T-helper 2 cell treated with Interferon-gamma antibody and Interleukin-4, amounts not matched to agents 5 μg/mL and 100 μg/mL, for 36 hours (primary cell): ENCODE data around the gene RAD51B.

Experiments used
- DNase-seq: peaks from one replicate; pipeline ENCODE4 v3.0.0; 2021; ENCODE audit warnings: low spot score
- H3K27ac Mint-ChIP-seq: one replicate; pipeline ENCODE4 v1.8.0; 2021; ENCODE audit warnings: mild to moderate bottlenecking, mixed read lengths
- H3K27me3 Mint-ChIP-seq: one replicate; pipeline ENCODE4 v1.8.0; 2021; ENCODE audit warnings: low read depth, mixed read lengths
- H3K36me3 Mint-ChIP-seq: one replicate; pipeline ENCODE4 v1.8.0; 2021; ENCODE audit warnings: low read depth, mixed read lengths
- H3K4me1 Mint-ChIP-seq: one replicate; pipeline ENCODE4 v1.8.0; 2021; ENCODE audit warnings: low read depth, mixed read lengths
- H3K4me3 Mint-ChIP-seq: one replicate; pipeline ENCODE4 v1.8.0; 2022; ENCODE audit warnings: mild to moderate bottlenecking, moderate library complexity, mixed read lengths
- H3K9me3 Mint-ChIP-seq: one replicate; pipeline ENCODE4 v1.8.0; 2021; ENCODE audit warnings: mixed read lengths

RAD51B gene

GRCh38 chr14:68124979-68125731, 305.6 kb downstream of the RAD51B start:
- Mint-ChIP-seq H3K27ac (no peak overlapping the region), H3K36me3 (no peaks in the 10 kb centered on the region), H3K27me3 (no peaks in the 10 kb centered on the region), H3K9me3 (peaks cover 18% of the 10 kb centered on the region), H3K4me3 (no peak overlapping the region), H3K4me1 (no peaks in the 10 kb centered on the region)
- DNase-seq: no peak

- no peak overlapping the region for H3K4me3 Mint-ChIP-seq
- no peaks in the 10 kb centered on the region for H3K27me3 Mint-ChIP-seq
- no peak overlapping the region for H3K27ac Mint-ChIP-seq
- DNase-seq: no peak
- H3K36me3 Mint-ChIP-seq: no peaks in the 10 kb centered on the region
- peaks cover 6% of the 10 kb centered on the region for H3K9me3 Mint-ChIP-seq
- no peaks in the 10 kb centered on the region for H3K4me1 Mint-ChIP-seq
Observed at GRCh38 chr14:68127166-68127565, 307.6 kb downstream of the RAD51B start.

DNA sequence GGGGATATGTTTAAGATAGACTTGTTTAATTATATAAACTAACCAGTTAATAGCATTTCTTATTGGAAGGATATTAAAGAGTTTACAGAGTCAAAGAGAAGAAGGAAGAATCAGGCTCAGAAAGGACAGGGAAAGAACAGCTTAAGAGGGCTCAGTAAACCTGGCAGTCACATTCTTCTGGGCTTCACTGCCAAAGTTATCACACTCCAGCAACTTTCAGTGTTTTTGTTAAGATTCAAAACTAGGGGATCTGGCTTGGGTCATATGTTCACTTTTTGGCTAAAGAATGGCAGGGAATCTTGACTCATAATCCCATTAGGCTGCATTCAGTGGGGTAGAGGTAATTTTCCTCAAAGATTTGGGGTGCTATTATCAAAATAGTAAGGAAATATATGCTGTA, 312.3 kb downstream of the RAD51B start:
- Mint-ChIP-seq H3K27ac (no peak overlapping the region), H3K4me1 (peaks cover 2% of the 10 kb centered on the region), H3K36me3 (no peaks in the 10 kb centered on the region), H3K9me3 (no peaks in the 10 kb centered on the region), H3K27me3 (no peaks in the 10 kb centered on the region), H3K4me3 (no peak overlapping the region)
- no peak for DNase-seq

- no peak for DNase-seq
- Mint-ChIP-seq H3K9me3 (no peaks in the 10 kb centered on the region), H3K4me1 (peaks cover 2% of the 10 kb centered on the region), H3K27me3 (no peaks in the 10 kb centered on the region), H3K4me3 (no peak overlapping the region), H3K27ac (no peak overlapping the region), H3K36me3 (no peaks in the 10 kb centered on the region)
Observed at GRCh38 chr14:68132563-68133121, 313.1 kb downstream of the RAD51B start.

DNA sequence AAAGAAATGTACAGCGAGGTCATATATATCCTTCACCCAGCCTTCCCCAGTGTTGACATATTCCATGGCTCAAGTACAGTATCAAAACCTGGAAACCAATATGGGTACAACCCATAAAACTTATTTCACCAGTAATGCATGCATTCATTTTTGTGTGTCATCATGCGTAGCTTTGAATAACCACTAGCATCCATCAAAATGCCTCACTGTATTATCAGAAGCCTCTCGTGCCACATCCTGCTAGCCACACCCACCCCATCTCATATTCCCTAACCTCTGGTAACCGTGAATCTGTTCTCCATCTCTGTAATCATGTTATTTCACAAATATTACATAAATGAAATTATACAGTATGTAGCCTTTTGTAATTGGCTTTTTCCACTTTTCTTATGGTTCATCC, 314.3 kb downstream of the RAD51B start:
- H3K9me3 Mint-ChIP-seq: no peaks in the 10 kb centered on the region
- no peaks in the 10 kb centered on the region for H3K36me3 Mint-ChIP-seq
- H3K4me1 Mint-ChIP-seq: peaks cover 2% of the 10 kb centered on the region
- H3K27me3 Mint-ChIP-seq: no peaks in the 10 kb centered on the region
- no peak overlapping the region for H3K27ac Mint-ChIP-seq
- no peak for DNase-seq
- no peak overlapping the region for H3K4me3 Mint-ChIP-seq

DNA sequence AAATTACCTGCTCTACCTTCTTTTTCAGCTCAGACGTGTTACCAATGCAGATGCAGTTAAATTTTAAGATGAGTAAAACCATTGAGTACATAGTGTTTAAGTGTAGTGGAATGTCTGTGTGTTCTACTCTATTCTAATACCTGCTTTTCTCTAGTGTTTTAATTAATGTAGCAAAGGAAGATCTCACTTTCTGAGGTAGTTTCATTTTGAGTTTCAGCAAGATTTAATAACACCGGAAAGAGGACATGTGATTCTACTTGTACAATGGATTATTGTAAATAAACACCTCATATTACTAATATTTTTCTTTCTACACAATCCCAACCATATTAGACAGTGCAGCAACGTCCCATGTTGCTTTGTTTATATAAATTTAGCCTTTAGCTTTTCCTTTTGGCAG, 315.4 kb downstream of the RAD51B start:
- no peaks in the 10 kb centered on the region for H3K9me3 Mint-ChIP-seq
- no peak for DNase-seq
- peaks cover 2% of the 10 kb centered on the region for H3K4me1 Mint-ChIP-seq
- no peak overlapping the region for H3K27ac Mint-ChIP-seq
- no peaks in the 10 kb centered on the region for H3K27me3 Mint-ChIP-seq
- no peaks in the 10 kb centered on the region for H3K36me3 Mint-ChIP-seq
- no peak overlapping the region for H3K4me3 Mint-ChIP-seq

- Mint-ChIP-seq H3K36me3 (no peaks in the 10 kb centered on the region), H3K9me3 (no peaks in the 10 kb centered on the region), H3K4me1 (peaks cover 2% of the 10 kb centered on the region), H3K4me3 (no peak overlapping the region), H3K27me3 (no peaks in the 10 kb centered on the region), H3K27ac (no peak overlapping the region)
- DNase-seq: no peak
Observed at GRCh38 chr14:68135566-68135965, 316.0 kb downstream of the RAD51B start.

GRCh38 chr14:68137704-68138619, 318.4 kb downstream of the RAD51B start:
- Mint-ChIP-seq H3K4me1 (peaks cover 4% of the 10 kb centered on the region), H3K27me3 (no peaks in the 10 kb centered on the region), H3K4me3 (no peak overlapping the region), H3K9me3 (no peaks in the 10 kb centered on the region), H3K36me3 (no peaks in the 10 kb centered on the region), H3K27ac (no peak overlapping the region)
- DNase-seq: no peak

- H3K27me3 Mint-ChIP-seq: no peaks in the 10 kb centered on the region
- H3K4me1 Mint-ChIP-seq: peaks cover 7% of the 10 kb centered on the region
- DNase-seq: no peak
- H3K27ac Mint-ChIP-seq: no peak overlapping the region
- no peaks in the 10 kb centered on the region for H3K9me3 Mint-ChIP-seq
- H3K4me3 Mint-ChIP-seq: no peak overlapping the region
- no peaks in the 10 kb centered on the region for H3K36me3 Mint-ChIP-seq
Observed at GRCh38 chr14:68139431-68140075, 320.0 kb downstream of the RAD51B start.

GRCh38 chr14:68140076-68140741, 320.6 kb downstream of the RAD51B start:
- Mint-ChIP-seq H3K9me3 (no peaks in the 10 kb centered on the region), H3K4me1 (peaks cover 5% of the 10 kb centered on the region)

GRCh38 chr14:68140806-68141205, 321.2 kb downstream of the RAD51B start:
- H3K36me3 Mint-ChIP-seq: no peaks in the 10 kb centered on the region
- no peak for DNase-seq
- H3K4me1 Mint-ChIP-seq: peaks cover 5% of the 10 kb centered on the region
- no peaks in the 10 kb centered on the region for H3K9me3 Mint-ChIP-seq
- no peak overlapping the region for H3K4me3 Mint-ChIP-seq
- no peak overlapping the region for H3K27ac Mint-ChIP-seq
- no peaks in the 10 kb centered on the region for H3K27me3 Mint-ChIP-seq

More at GRCh38 chr14:68140076-68140741, 320.6 kb downstream of the RAD51B start:
- Mint-ChIP-seq H3K27me3 (no peaks in the 10 kb centered on the region), H3K4me3 (no peak overlapping the region), H3K27ac (no peak overlapping the region), H3K36me3 (no peaks in the 10 kb centered on the region)
- no peak for DNase-seq

DNA sequence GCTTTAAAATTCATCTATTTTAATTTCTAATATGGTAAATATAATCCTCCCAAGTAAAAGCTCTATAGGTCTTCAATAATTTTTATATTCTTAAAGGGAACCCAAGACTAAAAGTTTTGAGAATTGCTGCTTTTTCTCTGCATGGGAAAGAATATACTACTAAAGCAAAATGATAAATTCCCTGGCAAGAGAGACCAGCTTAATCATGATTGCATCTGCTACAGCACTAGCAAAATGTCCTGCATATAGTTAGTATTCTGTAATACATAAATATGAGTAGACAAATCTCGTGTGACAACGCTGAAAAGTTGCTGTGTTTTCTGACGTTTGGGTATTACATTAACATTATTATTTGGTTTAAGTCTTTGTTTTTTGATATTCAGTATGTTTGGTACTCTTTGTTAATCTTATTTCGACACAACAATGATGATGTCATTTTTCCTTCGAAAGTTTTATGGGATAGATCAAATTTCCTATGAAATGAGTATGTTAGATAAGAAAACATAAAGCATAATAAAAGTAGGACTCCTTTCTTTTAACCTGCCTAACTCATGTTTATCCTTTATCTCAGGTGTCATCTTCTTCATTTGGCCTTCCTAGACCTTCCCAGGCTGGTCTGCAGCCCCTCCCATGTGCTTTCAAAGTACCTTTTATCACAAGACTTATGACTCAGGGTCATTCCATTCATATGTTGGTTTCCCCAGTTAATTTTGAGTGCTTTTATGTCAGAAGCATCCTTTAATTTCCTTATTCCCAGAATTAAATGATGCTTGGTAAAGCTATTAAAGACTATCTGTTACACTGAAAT, 321.9 kb downstream of the RAD51B start:
- Mint-ChIP-seq H3K9me3 (peaks cover 3% of the 10 kb centered on the region), H3K36me3 (no peaks in the 10 kb centered on the region), H3K27ac (no peak overlapping the region), H3K4me3 (no peak overlapping the region), H3K27me3 (no peaks in the 10 kb centered on the region), H3K4me1 (peaks cover 5% of the 10 kb centered on the region)
- DNase-seq: no peak

GRCh38 chr14:68143341-68143841, 323.8 kb downstream of the RAD51B start:
- Mint-ChIP-seq H3K27me3 (no peaks in the 10 kb centered on the region), H3K4me3 (no peak overlapping the region), H3K27ac (no peak overlapping the region), H3K9me3 (peaks cover 17% of the 10 kb centered on the region), H3K4me1 (peaks cover 5% of the 10 kb centered on the region), H3K36me3 (no peaks in the 10 kb centered on the region)
- no peak for DNase-seq
